Ovary (tissue), 3 donors: Measurements from ENCODE around the gene AKNA.
"Not testable (repeated sequence)": the region's sequence is repeated elsewhere in the genome, so short reads cannot be mapped to it uniquely, and the experiment has no call there.

Experiments
- CTCF ChIP-seq, 3 donors: fragments of 450-650 bp in 2 of 3; fragments of 200-600 bp in 1 of 3; IDR thresholded peaks; one replicate each; pipeline versions ENCODE4 v1.5.1 to v1.8.0; 2016 to 2022; ENCODE audit warnings: antibody characterized with exemption in 3 of 3, mild to moderate bottlenecking in 1 of 3
- POLR2A ChIP-seq: fragments of 450-650 bp; IDR thresholded peaks from one replicate; pipeline ENCODE4 v1.6.1; 2017; ENCODE audit warnings: antibody characterized with exemption, mild to moderate bottlenecking, moderate library complexity
- donor health status: DM: no; HTN: no; CAD: no.

- TF ChIP-seq POLR2A; CTCF (IDR thresholded peaks at IDR 0.05): not testable (repeated sequence)
Observed at GRCh38 chr9:114322160-114322818, 65.5 kb downstream of the AKNA start.
